Colon (tissue), 2 donors: ENCODE results near the gene MOB3C.

ENCODE experiments used
- FAIRE-seq: peaks from 2 replicates; lab custom pipeline; 2012; peaks lifted over from hg19 to GRCh38; lab: Jason Lieb, UNC
- donor health status: control.
- donor health status: control.

MOB3C gene

DNA sequence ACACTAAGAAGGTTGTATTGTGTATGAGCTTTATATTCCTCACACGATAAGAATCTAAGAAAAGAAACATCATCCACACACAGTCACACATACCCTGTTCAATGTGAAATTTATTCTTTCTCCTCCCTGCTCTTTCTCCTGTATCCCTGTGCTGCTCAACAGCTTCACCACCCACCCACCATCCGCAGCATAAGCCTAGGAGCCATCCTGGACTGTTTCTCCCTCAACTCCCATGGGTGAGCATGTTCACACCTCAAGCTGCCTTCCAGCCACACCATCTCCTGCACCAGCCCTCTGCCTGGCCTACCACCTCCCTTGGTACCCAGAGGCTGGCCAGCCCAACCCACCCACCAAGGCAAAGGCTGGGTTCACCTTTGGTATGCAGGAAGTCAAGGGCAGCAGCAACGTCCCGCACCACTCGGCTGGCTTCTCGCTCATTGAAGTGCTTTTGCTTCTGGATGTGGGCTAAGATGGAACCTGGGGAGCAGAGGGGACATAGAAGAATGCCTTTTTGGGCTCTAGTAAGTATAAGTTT lies 44.9 kb downstream of the MOB3C start:
- FAIRE-seq, result no peak

DNA sequence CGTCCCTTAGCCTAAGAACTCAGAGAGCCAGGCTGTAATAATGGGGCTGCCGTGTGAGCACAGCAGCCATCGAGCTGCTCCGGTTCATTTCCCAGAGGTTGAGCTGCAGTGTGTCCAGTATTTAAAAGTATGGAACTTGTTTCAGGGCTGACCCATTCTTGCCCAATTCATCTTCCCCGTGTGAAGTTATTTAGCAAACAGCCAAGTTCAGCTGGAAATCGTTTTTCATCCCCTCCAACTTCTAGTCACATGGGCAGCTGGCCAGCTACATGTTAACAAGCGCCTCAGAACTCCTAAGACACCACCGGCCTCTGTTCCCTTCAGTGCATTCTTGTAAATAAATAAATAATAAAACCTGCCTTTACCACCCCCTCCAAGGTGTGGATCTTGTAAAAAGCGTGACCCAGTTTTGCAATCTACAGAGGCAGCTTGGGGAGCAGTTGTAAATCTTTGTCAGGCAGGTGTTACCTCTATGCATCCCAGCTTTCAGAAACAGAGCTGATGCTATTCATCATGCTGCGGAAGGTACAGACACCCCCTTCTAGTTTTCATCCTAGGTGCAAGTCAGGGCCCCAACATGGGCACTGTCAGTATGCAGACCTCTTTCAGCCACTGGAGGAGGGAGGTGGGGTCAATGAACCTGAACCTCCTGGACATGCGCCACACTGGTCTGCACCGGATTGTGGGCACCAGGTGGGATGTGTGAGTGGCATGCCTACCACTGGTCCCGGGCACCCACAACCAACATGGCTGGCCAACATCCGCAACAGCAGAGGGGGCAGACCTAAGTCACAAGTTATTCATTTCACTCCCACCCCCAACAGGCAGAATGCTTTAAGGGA lies 46.5 kb downstream of the MOB3C start:
- no peak for FAIRE-seq

DNA sequence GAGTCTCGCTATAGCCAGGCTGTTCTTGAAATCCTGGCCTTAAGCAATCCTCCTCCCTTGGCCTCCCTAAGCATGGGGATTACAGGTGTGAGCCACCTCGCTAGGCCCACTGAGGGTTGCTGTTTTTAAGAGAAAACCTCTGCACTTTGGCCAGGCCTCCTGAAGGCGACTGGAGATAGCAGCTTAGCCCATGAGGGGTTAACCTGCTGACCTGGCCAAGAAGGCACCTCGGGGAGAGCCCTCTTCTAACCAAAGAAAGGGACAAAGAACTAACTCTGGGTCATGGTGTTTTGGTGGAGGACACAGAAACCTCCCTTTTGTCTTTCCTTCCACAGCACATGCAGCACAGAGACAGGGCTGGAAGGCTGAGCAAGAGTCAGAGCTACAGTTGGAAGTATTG lies 47.5 kb downstream of the MOB3C start:
- FAIRE-seq, result no peak

DNA sequence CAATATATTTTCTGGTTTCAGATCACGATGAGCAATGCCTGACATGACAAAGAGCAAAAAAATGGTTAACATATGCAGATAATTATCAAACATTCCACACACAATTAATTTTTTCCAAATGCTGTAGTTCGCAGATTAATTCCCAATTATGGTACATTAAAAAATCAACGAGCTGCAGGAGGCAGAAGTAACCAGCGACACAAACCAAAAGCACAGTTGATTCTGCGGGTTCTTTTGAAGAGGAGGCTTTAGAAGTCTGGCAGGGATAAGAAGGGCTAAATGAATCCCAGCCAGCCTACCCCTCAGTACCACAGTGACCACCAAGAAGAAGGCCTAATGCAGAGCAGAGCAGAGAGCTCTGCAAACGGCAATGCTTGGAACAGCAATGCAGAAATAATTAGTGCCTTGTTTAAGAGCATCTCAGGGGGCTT lies 48.1 kb downstream of the MOB3C start:
- FAIRE-seq, result no peak

DNA sequence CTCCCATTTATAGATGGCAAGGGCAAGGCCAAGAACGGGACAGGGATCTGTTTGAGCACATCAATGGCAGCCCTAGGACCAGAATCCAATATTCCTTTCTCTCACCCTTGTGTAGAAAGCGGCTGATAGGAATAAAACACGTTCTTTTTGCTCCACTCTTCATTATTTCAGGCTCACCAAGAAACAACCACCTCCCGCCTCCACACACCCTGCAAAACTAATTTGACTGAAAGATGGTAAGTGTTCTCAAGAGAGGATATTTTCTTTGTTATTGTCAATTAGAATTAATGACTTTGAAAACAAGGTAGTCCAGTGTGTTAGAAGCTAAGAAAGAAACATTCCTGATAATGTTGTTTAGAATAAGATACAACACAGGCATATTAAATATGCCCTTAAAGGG lies 53.3 kb downstream of the MOB3C start:
- FAIRE-seq, result no peak

DNA sequence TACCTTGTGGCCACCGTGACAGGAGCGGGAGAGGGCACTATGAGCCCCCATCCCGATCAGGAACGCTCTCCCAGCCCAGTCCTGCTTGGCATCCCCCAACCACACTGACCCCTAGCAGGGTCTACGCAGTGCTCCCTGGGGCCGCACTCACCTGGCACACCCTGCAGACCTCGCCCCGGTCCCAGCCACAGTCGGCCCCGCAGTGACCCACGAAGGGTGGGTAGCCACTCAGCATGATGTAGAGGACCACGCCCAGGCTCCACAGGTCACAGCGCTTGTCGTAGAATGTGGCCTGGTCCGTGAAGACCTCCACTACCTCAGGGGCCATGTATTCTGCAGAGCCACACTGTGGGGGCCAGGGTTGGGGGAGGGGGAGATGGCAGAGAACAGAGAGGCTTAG lies 54.1 kb downstream of the MOB3C start:
- no peak for FAIRE-seq

DNA sequence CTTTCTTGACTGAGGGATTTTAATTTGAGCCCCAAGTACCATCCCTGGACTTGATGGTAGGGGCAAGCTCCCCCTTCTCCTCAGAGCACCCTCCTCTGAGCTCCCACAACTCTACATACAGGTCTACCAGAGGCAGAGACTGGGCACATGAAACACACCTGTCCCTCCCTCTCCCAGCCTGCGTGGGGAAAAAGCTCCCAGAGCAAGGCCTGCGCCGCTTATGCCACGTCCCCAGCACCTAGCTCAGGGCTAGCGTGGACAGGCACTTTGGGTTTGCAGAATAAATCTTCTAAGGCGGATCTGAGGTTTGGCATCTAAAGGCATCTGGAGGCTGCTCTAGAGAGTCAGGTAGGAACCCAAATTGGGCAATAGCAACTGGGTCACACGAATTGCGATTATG lies 57.6 kb downstream of the MOB3C start:
- no peak for FAIRE-seq

DNA sequence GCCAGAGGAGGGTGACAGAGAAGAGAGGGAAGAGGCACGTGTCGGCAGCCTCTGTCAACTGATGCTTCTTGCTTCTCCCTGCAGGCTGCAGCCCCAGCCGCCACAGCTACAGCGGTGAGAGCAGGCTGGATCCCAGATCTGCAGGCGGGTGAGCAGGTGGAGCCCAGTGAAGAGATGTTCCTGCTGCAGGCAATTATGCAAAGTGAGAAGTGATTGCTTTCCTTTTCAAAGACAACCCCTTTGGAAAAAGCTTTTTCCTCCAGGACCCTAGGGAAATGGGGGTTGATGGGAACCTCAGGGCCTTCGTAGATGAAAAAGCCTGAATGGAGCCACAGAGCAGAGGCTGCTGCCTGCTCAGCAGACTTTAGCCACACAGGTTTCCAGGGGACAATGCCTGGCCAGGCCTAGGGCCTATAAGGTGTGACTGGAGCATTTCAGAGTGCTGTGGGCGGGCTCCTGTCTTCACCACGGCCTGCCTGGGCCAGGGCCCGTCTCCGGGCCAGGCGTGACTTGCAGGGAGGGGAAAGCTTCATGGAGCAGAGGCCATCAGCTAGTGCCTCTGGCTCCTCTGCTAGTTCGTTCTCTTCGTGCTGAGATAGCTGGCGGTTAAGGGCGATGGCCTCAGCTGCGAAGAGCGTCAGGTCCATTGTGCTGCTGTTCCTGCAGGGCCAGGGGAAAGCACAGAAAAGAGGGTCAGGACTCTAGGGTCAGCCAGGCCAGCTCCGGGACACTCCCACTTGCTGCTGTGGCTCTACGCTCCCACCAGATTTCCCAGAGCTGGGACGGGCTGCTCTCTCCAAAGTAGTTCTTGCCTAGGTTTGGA lies 58.3 kb downstream of the MOB3C start:
- no peak for FAIRE-seq
